Endothelial cell of umbilical vein (primary cell): ENCODE results near the gene MAP4K1. TPM values are rescaled to one million over a fixed set of nuclear protein-coding genes. Genes with fewer than 3 reads are reported as not detected.

Source experiments
- BruUV-seq: library from RNA; stranded (reverse); fragments of 400-500 nt; replicated peaks from 2 replicates; lab custom pipeline; 2021; lab: Mats Ljungman, UMichigan
- CTCF ChIA-PET: fragments of 300-600, 350-600 bp; sonication (Branson Sonifier 250); formaldehyde crosslinking; loops from one replicate; lab custom pipeline; 2021; ENCODE audit warnings: antibody characterized with exemption, inconsistent platforms; lab: Charles Lee
- POLR2A ChIA-PET: fragments of 300-600, 350-600 bp; sonication (Branson Sonifier 250); formaldehyde crosslinking; loops from one replicate; lab custom pipeline; 2021; ENCODE audit warnings: antibody characterized with exemption, inconsistent platforms; lab: Charles Lee
- DNase-seq: peaks from one replicate; pipeline ENCODE4 v3.0.0-alpha.2; 2011; ENCODE audit warnings: low read depth, low spot score
- FAIRE-seq: peaks from 2 replicates; lab custom pipeline; 2011; peaks lifted over from hg19 to GRCh38; lab: Jason Lieb, UNC
- H2AFZ ChIP-seq: 2 replicates; pipeline ENCODE4 v1.6.0; 2012; ENCODE audit warnings: low read depth, low read length, control low read depth, inconsistent platforms
- H3K27ac ChIP-seq: 2 replicates; pipeline ENCODE4 v1.5.1; 2011; ENCODE audit warnings: low read depth, mild to moderate bottlenecking, control low read depth, low read length, moderate library complexity; ENCODE audit not compliant: insufficient read depth
- H3K27me3 ChIP-seq, 2 experiments: 2 replicates each; pipeline versions ENCODE4 v1.6.0 to v1.6.1; 2011; ENCODE audit warnings: low read length in 2 of 2, mixed read lengths in 1 of 2; ENCODE audit not compliant: control insufficient read depth in 2 of 2, insufficient read depth in 2 of 2
- H3K36me3 ChIP-seq, 2 experiments: 2 replicates in 1 of 2; 3 replicates in 1 of 2; pipeline ENCODE4 v1.5.1; 2011; ENCODE audit warnings: low read length in 2 of 2, mild to moderate bottlenecking in 1 of 2, moderate library complexity in 1 of 2; ENCODE audit not compliant: control insufficient read depth in 2 of 2, insufficient read depth in 2 of 2; ENCODE audit errors: extremely low read depth in 1 of 2
- H3K4me1 ChIP-seq: 3 replicates; pipeline ENCODE4 v1.5.1; 2011; ENCODE audit warnings: mild to moderate bottlenecking, low read length; ENCODE audit not compliant: control insufficient read depth, insufficient read depth; ENCODE audit errors: extremely low read depth
- H3K4me2 ChIP-seq: 2 replicates; pipeline ENCODE4 v1.6.1; 2011; ENCODE audit warnings: low read length, control low read depth, mixed read lengths; ENCODE audit not compliant: insufficient read depth
- H3K4me3 ChIP-seq, 3 experiments: fragments of 200-600 bp in 1 of 3; sonication (generic), shearing (Covaris generic) in 1 of 3; replicated peaks in 1 of 3; 2 replicates each; pipeline ENCODE4 v1.5.1; 2011 to 2016; ENCODE audit warnings: control low read depth in 3 of 3, low read length in 3 of 3, mild to moderate bottlenecking in 2 of 3, inconsistent platforms in 1 of 3, low read depth in 1 of 3, moderate library complexity in 1 of 3; ENCODE audit not compliant: insufficient read depth in 1 of 3
- H3K79me2 ChIP-seq: 2 replicates; pipeline ENCODE4 v1.6.0; 2012; ENCODE audit warnings: low read length, inconsistent platforms; ENCODE audit not compliant: control insufficient read depth, insufficient read depth
- H3K9ac ChIP-seq: replicated peaks from 2 replicates; pipeline ENCODE3; 2011; ENCODE audit warnings: low read length, control low read depth; ENCODE audit not compliant: insufficient read depth; ENCODE audit errors: extremely low read depth
- H3K9me1 ChIP-seq: replicated peaks from 3 replicates; pipeline ENCODE4 v1.6.0; 2011; ENCODE audit warnings: mild to moderate bottlenecking, low read length; ENCODE audit not compliant: control insufficient read depth, insufficient read depth; ENCODE audit errors: extremely low read depth
- H3K9me3 ChIP-seq: replicated peaks from 2 replicates; pipeline ENCODE4 v1.5.1; 2012; ENCODE audit warnings: low read length, inconsistent platforms; ENCODE audit not compliant: control insufficient read depth, insufficient read depth
- H4K20me1 ChIP-seq: replicated peaks from 2 replicates; pipeline ENCODE3; 2011; ENCODE audit warnings: mild to moderate bottlenecking, low read length; ENCODE audit not compliant: control insufficient read depth, insufficient read depth; ENCODE audit errors: extremely low read depth
- CTCF ChIP-seq, 2 donors: IDR thresholded peaks; 1 replicate in 1 of 2; 2 replicates in 1 of 2; pipeline ENCODE4 v1.5.1; 2011; ENCODE audit warnings: low read length in 2 of 2, mild to moderate bottlenecking in 2 of 2, moderate library complexity in 2 of 2, control low read depth in 1 of 2, inconsistent platforms in 1 of 2, low read depth in 1 of 2; ENCODE audit not compliant: insufficient read depth in 1 of 2; ENCODE audit errors: extremely low read depth in 1 of 2
- EZH2 ChIP-seq: IDR thresholded peaks from 2 replicates; pipeline ENCODE4 v1.6.1; 2012; ENCODE audit warnings: borderline replicate concordance, low read depth, mild to moderate bottlenecking, moderate library complexity, low read length, inconsistent platforms; ENCODE audit not compliant: severe bottlenecking
- FOS ChIP-seq: IDR thresholded peaks from 2 replicates; pipeline ENCODE4 v1.6.1; 2011; ENCODE audit warnings: mild to moderate bottlenecking, low read length, moderate library complexity, borderline replicate concordance; ENCODE audit not compliant: insufficient read depth
- GATA2 ChIP-seq: IDR thresholded peaks from 2 replicates; pipeline ENCODE4 v1.7.0; 2011; ENCODE audit warnings: low read depth, mild to moderate bottlenecking, moderate library complexity, mixed read lengths, low read length; ENCODE audit not compliant: insufficient read length, insufficient read depth
- JUN ChIP-seq: IDR thresholded peaks from 2 replicates; pipeline ENCODE4 v1.6.1; 2011; ENCODE audit warnings: borderline replicate concordance, low read depth; ENCODE audit not compliant: insufficient read length, insufficient read depth
- MYC ChIP-seq: IDR thresholded peaks from one replicate; pipeline ENCODE4 v1.6.1; 2011; ENCODE audit warnings: mild to moderate bottlenecking, low read depth, low read length
- POLR2A ChIP-seq: IDR thresholded peaks from 2 replicates; pipeline ENCODE4 v1.6.1; 2012; ENCODE audit warnings: low read depth, mild to moderate bottlenecking, control low read depth, low read length
- POLR2AphosphoS5 ChIP-seq: IDR thresholded peaks from 2 replicates; pipeline ENCODE4 v1.6.1; 2012; ENCODE audit warnings: low read depth, mild to moderate bottlenecking, control low read depth, low read length, moderate library complexity; ENCODE audit not compliant: insufficient read depth
- dilution Hi-C: fragments of 300-500 bp; cut with MboI; formaldehyde crosslinking; loops from one replicate; pipeline ENCODE4 v1.15.0; 2019; ENCODE audit warnings: low sequenced_read_pairs; ENCODE audit not compliant: extremely low pct_ligation_motif_present
- intact Hi-C: fragments of 100-400 bp; cut with micrococcal nuclease; formaldehyde crosslinking; loops from one replicate; pipeline ENCODE4 v1.10.0; 2022
- polyA plus RNA-seq, 4 experiments: library from polyadenylated mRNA; depleted of rRNA in 3 of 4; stranded (reverse) in 3 of 4; unstranded in 1 of 4; fragments of >200 nt; gene quantifications; 2 replicates each; pipeline versions ENCODE4 v1.2.1 to v1.2.3, GENCODE V29; 2011 to 2012; ENCODE audit warnings: missing spikeins in 1 of 4
- total RNA-seq: library from RNA; stranded (reverse); gene quantifications from 2 replicates; pipeline ENCODE4 v1.2.3, GENCODE V29; 2021
- TF ChIP-seq, protein P1 (sequence below): IDR thresholded peaks from 2 replicates; pipeline ENCODE4 v1.6.1; 2011; ENCODE audit not compliant: insufficient read depth, insufficient read length

Gene MAP4K1
- total and polyA plus RNA-seq, 2 donors (not counting 3 experiments of a cell fraction or from before 2014, with no cell fraction given): 0.12 to 1.6 TPM

DNA sequence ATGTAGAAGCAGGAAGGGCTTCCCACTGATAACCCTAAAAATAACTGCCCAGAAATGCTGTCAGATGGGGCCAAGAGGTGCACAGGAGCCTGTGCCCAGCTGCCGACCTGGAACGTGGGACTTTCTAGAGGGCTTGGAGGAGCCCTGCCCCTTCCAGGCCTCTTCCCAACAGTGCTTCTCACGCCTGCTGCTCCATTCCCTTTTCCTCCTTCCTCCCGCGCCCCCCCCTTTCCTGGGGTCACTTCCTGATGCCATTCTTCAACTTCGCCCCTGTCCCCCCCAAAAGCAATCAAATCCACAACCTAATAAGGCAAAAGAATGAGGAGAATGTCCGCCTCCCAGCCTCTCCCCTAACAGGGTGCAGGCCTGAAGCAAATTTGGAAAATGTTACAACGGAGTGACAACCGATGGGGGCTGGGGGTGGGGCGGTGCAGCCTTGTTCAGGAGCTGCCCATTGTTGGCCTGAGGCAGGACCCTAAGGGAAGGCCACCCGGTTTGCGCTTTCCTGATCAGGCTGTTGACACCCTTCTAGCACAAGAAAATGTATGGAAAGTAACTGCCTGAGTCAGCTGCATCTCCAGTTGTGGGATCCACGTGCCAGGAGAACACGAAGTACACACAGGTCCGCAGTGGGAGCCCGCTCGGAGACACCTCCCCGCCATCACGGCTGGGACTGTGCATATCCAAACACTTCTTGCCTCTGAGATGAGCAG is 48.4 kb upstream of the MAP4K1 start:
- no peaks in the 10 kb centered on the region for H4K20me1 ChIP-seq

More for the DNA sequence above, 48.4 kb upstream of the MAP4K1 start:
- BruUV-seq: no TSS peak
- CTCF ChIA-PET: interaction anchor here (1.4 to 3.6 kb wide), 5 partner anchors 10 to 32 kb away, joined by 4 to 13 read pairs (median 6); partner anchors contain the start of gene ACTN4
- no peak overlapping the region for H3K4me3 ChIP-seq
- TF ChIP-seq FOS (no peak), MYC (no peak), EZH2 (no peak), POLR2A (no peak), GATA2 (no peak), JUN (peak; percentile 26), CTCF (IDR thresholded peaks at IDR 0.05; ENCODE audit: extremely low read depth in 1 of 2, insufficient read depth in 1 of 2, low read depth in 1 of 2, low read length in 2 of 2) (no peak), POLR2AphosphoS5 (no peak)
- TF ChIP-seq, protein P1, sequence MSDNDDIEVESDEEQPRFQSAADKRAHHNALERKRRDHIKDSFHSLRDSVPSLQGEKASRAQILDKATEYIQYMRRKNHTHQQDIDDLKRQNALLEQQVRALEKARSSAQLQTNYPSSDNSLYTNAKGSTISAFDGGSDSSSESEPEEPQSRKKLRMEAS: peak; percentile 92
- H3K9ac ChIP-seq: peak overlapping the region; percentile 77
- H3K9me3 ChIP-seq: no peaks in the 10 kb centered on the region
- dilution Hi-C loops (no loop called here), intact Hi-C loops (loop anchor here (1.0 kb wide), 5 partner anchors 8 to 41 kb away; partner anchors contain the start of gene ACTN4)
- FAIRE-seq: peak; percentile 93
- H3K36me3 ChIP-seq: peaks cover 0 to under 1% of the 10 kb centered on the region in 2 experiments
- peak overlapping the region; percentile 66 for H3K4me2 ChIP-seq
- H3K27me3 ChIP-seq: no peaks in the 10 kb centered on the region
- peaks cover 78% of the 10 kb centered on the region for H3K4me1 ChIP-seq
- H3K9me1 ChIP-seq: no peaks in the 10 kb centered on the region
- peak; percentile 94 for DNase-seq
- peak overlapping the region; percentile 95 for H3K27ac ChIP-seq
- POLR2A ChIA-PET: interaction anchor here (0.7 to 2.0 kb wide), 3 partner anchors 14 to 19 kb away, joined by 3 to 9 read pairs (median 4); partner anchors contain the start of gene ACTN4
- no peak overlapping the region for H2AFZ ChIP-seq
- H3K79me2 ChIP-seq: peaks cover 98% of the 10 kb centered on the region
